HG02885 (cell line): ENCODE measurements around the gene LDLRAD4.
A peak's percentile ranks its signal among the peaks of the same experiment; 100 is the strongest.

Source experiments
- ATAC-seq: cut with Tn5 transposase; IDR thresholded peaks from one replicate; pipeline ENCODE4 v1.9.1; 2021; ENCODE audit warnings: mild to moderate bottlenecking; ENCODE audit not compliant: unreplicated experiment, poor library complexity

LDLRAD4 gene

GRCh38 chr18:13536578-13536977 lies 318.0 kb downstream of the LDLRAD4 start:
- ATAC-seq = no peak

GRCh38 chr18:13537022-13537780 lies 318.6 kb downstream of the LDLRAD4 start:
- ATAC-seq = no peak

GRCh38 chr18:13538630-13539029 lies 320.1 kb downstream of the LDLRAD4 start:
- ATAC-seq = no peak

- ATAC-seq = peak; percentile 48
Observed at GRCh38 chr18:13539050-13539449, 320.5 kb downstream of the LDLRAD4 start.

GRCh38 chr18:13539843-13540476 lies 321.4 kb downstream of the LDLRAD4 start:
- no peak for ATAC-seq

GRCh38 chr18:13540477-13541182 lies 322.1 kb downstream of the LDLRAD4 start:
- no peak for ATAC-seq

GRCh38 chr18:13541621-13542519 lies 323.3 kb downstream of the LDLRAD4 start:
- ATAC-seq = no peak

- no peak for ATAC-seq
Observed at GRCh38 chr18:13542520-13542847, 323.9 kb downstream of the LDLRAD4 start.

GRCh38 chr18:13543144-13543543 lies 324.6 kb downstream of the LDLRAD4 start:
- no peak for ATAC-seq

GRCh38 chr18:13543811-13544732 lies 325.5 kb downstream of the LDLRAD4 start:
- ATAC-seq = no peak

GRCh38 chr18:13544953-13545352 lies 326.4 kb downstream of the LDLRAD4 start:
- no peak for ATAC-seq

GRCh38 chr18:13545514-13545913 lies 327.0 kb downstream of the LDLRAD4 start:
- ATAC-seq = no peak

GRCh38 chr18:13545955-13546354 lies 327.4 kb downstream of the LDLRAD4 start:
- ATAC-seq = no peak

- ATAC-seq = no peak
Observed at GRCh38 chr18:13546638-13547037, 328.1 kb downstream of the LDLRAD4 start.

GRCh38 chr18:13547347-13547746 lies 328.8 kb downstream of the LDLRAD4 start:
- no peak for ATAC-seq

GRCh38 chr18:13548106-13548819 lies 329.7 kb downstream of the LDLRAD4 start:
- ATAC-seq = no peak

- ATAC-seq = peak; percentile 92
Observed at GRCh38 chr18:13548966-13549879, 330.7 kb downstream of the LDLRAD4 start.

- ATAC-seq = no peak
Observed at GRCh38 chr18:13549880-13550232, 331.3 kb downstream of the LDLRAD4 start.
